IPS-20b (cell line): ENCODE data around the gene SLC6A3.
"Not testable (repeated sequence)": the region's sequence is repeated elsewhere in the genome, so short reads cannot be mapped to it uniquely, and the experiment has no call there.

Experiments used
- H3K27ac ChIP-seq: one replicate; pipeline ENCODE4 v1.5.1; 2013; ENCODE audit warnings: low read length
- H3K27me3 ChIP-seq: 2 replicates; pipeline ENCODE4 v1.6.1; 2013; ENCODE audit warnings: mild to moderate bottlenecking, low read length, inconsistent platforms; ENCODE audit not compliant: insufficient read depth
- H3K36me3 ChIP-seq: 2 replicates; pipeline ENCODE4 v1.6.1; 2013; ENCODE audit warnings: low read depth, mild to moderate bottlenecking, inconsistent platforms, low read length, moderate library complexity; ENCODE audit not compliant: insufficient read depth
- H3K4me1 ChIP-seq: 2 replicates; pipeline ENCODE4 v1.6.1; 2013; ENCODE audit warnings: mild to moderate bottlenecking, control low read depth, inconsistent platforms, low read length, moderate library complexity; ENCODE audit not compliant: insufficient read depth
- H3K4me3 ChIP-seq: 2 replicates; pipeline ENCODE4 v1.5.1; 2013; ENCODE audit warnings: mild to moderate bottlenecking, low read length, inconsistent platforms
- H3K9ac ChIP-seq: 2 replicates; pipeline ENCODE4 v1.6.1; 2013; ENCODE audit warnings: low read depth, mild to moderate bottlenecking, inconsistent platforms, low read length, moderate library complexity
- H3K9me3 ChIP-seq: 2 replicates; pipeline ENCODE4 v1.6.1; 2013; ENCODE audit warnings: mild to moderate bottlenecking, low read depth, low read length, inconsistent platforms; ENCODE audit not compliant: insufficient read depth

SLC6A3 gene

DNA sequence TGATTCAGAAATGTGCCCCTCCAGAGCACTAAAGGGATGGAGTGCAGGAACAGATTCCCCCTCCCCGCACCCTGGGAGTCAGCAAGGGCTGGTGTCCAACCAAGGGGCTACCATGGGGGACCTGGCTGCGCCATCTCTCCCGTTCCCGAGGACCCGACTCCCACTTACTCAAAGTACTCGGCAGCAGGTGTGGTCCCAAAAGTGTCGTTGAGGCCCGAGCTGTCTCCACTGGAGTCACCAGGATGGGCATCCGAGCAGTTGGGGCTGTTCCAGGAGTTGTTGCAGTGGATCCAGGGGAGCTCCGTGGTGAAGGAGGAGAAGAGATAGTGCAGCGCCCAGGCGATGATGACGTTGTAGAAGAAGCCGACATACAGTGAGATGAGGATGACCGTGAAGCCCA lies 12.9 kb downstream of the SLC6A3 start:
- Histone ChIP-seq H3K27me3 (no peaks in the 10 kb centered on the region), H3K4me1 (no peaks in the 10 kb centered on the region), H3K27ac (no peak overlapping the region), H3K36me3 (no peaks in the 10 kb centered on the region), H3K9me3 (peaks cover 38% of the 10 kb centered on the region), H3K4me3 (no peak overlapping the region), H3K9ac (no peak overlapping the region)

GRCh38 chr5:1431896-1432295 lies 13.3 kb downstream of the SLC6A3 start:
- Histone ChIP-seq H3K27me3 (no peaks in the 10 kb centered on the region), H3K27ac (no peak overlapping the region), H3K4me3 (no peak overlapping the region), H3K9ac (no peak overlapping the region), H3K36me3 (no peaks in the 10 kb centered on the region), H3K4me1 (no peaks in the 10 kb centered on the region), H3K9me3 (peaks cover 42% of the 10 kb centered on the region)

GRCh38 chr5:1431021-1431811 lies 14.0 kb downstream of the SLC6A3 start:
- Histone ChIP-seq H3K36me3 (no peaks in the 10 kb centered on the region), H3K4me3 (no peak overlapping the region), H3K9ac (no peak overlapping the region), H3K9me3 (peaks cover 47% of the 10 kb centered on the region), H3K27me3 (no peaks in the 10 kb centered on the region), H3K4me1 (no peaks in the 10 kb centered on the region), H3K27ac (no peak overlapping the region)

- H3K4me3 ChIP-seq: no peak overlapping the region
- H3K4me1 ChIP-seq: no peaks in the 10 kb centered on the region
- H3K9ac ChIP-seq: no peak overlapping the region
- peaks cover 54% of the 10 kb centered on the region for H3K9me3 ChIP-seq
- no peaks in the 10 kb centered on the region for H3K36me3 ChIP-seq
- no peaks in the 10 kb centered on the region for H3K27me3 ChIP-seq
- H3K27ac ChIP-seq: no peak overlapping the region
Measured at GRCh38 chr5:1430121-1430795, 15.0 kb downstream of the SLC6A3 start.

DNA sequence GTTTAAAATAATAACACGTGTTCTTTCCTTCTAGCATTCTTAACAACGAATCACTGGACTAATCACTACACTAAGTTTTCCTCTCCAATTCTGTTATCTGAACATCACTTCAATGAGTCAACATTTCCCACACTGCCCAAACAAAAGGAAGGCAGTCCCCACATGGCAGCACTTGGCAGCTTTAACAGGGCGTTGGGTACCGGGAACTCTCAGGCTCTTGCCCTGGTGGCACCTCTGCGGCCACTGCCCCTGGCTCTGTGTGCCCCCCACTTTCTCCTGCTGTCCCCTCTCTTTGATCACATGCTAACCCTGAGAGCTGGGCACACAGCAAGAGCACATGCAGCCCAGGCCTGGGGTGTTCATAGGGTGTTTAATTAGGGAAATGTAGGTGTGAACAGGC lies 15.7 kb downstream of the SLC6A3 start:
- no peak overlapping the region for H3K4me3 ChIP-seq
- peaks cover 54% of the 10 kb centered on the region for H3K9me3 ChIP-seq
- no peaks in the 10 kb centered on the region for H3K27me3 ChIP-seq
- no peak overlapping the region for H3K9ac ChIP-seq
- H3K36me3 ChIP-seq: no peaks in the 10 kb centered on the region
- no peak overlapping the region for H3K27ac ChIP-seq
- no peaks in the 10 kb centered on the region for H3K4me1 ChIP-seq

DNA sequence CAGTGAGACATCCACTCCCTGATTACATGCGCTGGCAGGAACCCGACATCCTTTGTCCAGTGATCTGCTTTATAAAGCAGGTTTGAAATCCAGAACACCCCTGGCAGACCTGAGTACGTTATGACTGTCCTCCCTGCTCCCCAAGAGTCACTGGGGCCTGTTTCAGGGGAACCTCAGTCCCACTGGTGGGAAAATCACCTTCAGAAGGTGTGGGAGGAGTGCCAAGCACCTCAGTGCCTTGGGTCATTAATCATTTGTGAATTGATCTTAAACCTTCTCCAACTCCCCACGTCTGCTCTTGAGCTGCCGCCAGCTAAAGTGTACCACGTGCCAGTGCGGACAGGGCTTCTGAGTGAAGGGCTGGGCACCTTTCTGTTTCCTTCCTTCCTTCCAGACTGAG lies 16.2 kb downstream of the SLC6A3 start:
- peaks cover 49% of the 10 kb centered on the region for H3K9me3 ChIP-seq
- no peaks in the 10 kb centered on the region for H3K4me1 ChIP-seq
- no peaks in the 10 kb centered on the region for H3K36me3 ChIP-seq
- H3K27ac ChIP-seq: no peak overlapping the region
- H3K27me3 ChIP-seq: no peaks in the 10 kb centered on the region
- no peak overlapping the region for H3K4me3 ChIP-seq
- no peak overlapping the region for H3K9ac ChIP-seq

GRCh38 chr5:1428107-1428506 lies 17.1 kb downstream of the SLC6A3 start:
- H3K9ac ChIP-seq: no peak overlapping the region
- H3K27ac ChIP-seq: no peak overlapping the region
- H3K4me3 ChIP-seq: no peak overlapping the region
- H3K9me3 ChIP-seq: peaks cover 42% of the 10 kb centered on the region
- H3K4me1 ChIP-seq: no peaks in the 10 kb centered on the region
- no peaks in the 10 kb centered on the region for H3K27me3 ChIP-seq
- H3K36me3 ChIP-seq: no peaks in the 10 kb centered on the region

DNA sequence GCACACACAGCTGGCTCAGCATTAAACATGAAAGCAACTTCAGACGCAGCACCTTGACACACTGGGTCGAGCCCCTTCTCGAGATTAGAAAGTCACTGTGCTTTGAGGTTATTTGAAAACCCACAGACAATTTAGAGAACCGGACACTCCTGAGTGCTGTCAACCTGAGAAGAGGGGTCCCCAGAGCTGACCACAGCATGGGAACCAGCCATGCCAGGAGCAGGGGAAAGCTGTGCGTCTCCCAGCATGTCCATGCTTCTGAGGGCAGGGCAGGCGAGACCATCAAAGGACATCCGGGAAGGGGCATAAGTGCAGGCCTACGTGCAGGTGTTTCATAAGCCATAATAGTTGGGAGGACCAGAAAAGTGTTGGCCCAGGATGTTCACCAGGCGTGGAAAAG lies 20.5 kb downstream of the SLC6A3 start:
- H3K4me3 ChIP-seq: no peak overlapping the region
- no peaks in the 10 kb centered on the region for H3K27me3 ChIP-seq
- H3K27ac ChIP-seq: no peak overlapping the region
- no peaks in the 10 kb centered on the region for H3K36me3 ChIP-seq
- H3K9ac ChIP-seq: no peak overlapping the region
- peaks cover 37% of the 10 kb centered on the region for H3K9me3 ChIP-seq
- H3K4me1 ChIP-seq: no peaks in the 10 kb centered on the region

DNA sequence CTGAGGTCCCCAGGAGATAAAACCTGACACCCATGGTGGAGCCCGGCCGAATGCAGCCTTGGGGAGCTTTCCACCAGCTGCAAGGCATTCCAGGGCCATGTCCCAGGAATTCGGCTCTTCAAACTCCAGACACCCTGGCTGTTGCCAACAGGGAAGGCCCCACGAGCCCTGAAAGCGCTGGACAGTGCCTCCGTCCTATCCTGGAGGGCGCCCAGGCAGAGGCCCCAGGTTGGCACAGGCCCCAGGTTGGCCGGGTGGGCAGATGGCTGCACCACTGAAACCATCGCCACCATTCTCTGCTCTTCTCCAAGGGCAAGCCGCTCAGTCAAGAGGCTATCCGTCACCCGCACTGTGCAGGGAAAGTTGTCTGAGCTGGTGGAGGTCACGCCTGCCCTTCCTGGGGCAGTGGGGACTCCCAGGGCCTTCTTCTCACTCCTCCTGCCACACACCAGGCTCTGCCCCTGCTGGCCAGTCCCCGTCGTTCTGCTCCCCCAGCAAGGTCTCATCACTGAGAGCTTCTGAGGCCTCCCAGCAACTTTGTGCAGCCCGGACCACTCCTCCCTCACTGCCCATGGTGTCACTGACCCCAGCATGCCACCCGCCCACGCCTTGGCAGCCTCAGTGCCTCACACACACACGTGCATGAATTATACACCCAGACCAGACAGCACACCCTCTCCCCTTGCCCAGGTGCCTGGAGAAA lies 21.2 kb downstream of the SLC6A3 start:
- Histone ChIP-seq H3K27me3 (no peaks in the 10 kb centered on the region), H3K9ac (no peak overlapping the region), H3K27ac (no peak overlapping the region), H3K36me3 (no peaks in the 10 kb centered on the region), H3K4me1 (no peaks in the 10 kb centered on the region), H3K4me3 (no peak overlapping the region), H3K9me3 (peaks cover 32% of the 10 kb centered on the region)

DNA sequence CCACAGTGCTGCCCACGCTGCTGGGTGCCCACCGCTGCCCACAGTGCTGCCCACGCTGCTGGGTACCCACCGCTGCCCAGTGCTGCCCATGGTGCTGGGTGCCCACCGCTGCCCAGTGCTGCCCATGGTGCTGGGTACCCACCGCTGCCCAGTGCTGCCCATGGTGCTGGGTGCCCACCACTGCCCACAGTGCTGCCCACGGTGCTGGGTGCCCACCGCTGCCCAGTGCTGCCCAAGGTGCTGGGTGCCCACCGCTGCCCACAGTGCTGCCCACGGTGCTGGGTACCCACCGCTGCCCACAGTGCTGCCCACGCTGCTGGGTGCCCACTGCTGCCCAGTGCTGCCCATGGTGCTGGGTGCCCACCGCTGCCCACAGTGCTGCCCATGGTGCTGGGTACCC lies 22.7 kb downstream of the SLC6A3 start:
- not testable (repeated sequence) for H3K4me3 ChIP-seq, H3K9ac ChIP-seq, H3K27me3 ChIP-seq, H3K4me1 ChIP-seq, H3K27ac ChIP-seq, H3K36me3 ChIP-seq
- H3K9me3 ChIP-seq: peaks cover 18% of the 10 kb centered on the region

DNA sequence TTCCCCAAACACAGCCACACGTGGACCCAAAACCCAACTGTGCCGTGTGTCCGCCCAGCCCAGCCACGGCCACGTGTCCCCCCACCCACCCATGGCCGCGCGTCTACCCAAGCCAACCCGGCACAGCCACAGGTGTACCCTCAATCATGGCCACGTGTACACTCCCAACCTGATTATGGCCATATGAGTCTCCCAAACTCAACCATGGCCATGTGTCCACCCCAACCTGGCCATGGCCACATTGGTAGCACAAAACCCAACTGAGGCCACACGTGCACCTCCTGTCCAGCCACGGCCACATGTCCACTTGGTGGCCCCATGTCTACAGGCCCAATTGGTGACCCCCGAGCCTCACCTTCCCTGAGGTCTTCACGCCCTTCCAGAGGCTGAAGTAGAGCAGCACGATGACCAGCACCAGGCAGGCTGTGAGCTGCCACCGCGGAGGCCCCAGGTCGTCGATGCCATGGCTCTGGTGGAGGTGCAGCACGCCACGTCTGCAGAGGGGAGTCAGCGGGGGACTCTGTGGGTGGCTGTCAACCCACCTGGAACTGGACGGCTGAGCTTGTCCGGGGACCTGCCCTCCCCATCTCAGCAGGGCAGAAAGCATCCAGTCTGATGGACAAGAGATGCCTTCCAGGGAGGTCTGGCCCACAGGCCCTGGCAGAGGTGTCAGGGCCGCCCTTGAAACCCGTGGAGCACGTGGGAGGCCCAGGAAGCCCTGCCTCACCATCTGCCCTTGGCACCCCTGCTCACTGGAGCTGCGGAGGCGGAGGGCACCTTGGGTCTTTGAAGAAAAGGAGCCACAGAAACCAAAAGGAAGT lies 23.5 kb downstream of the SLC6A3 start:
- Histone ChIP-seq H3K9me3 (peaks cover 10% of the 10 kb centered on the region), H3K27ac (no peak overlapping the region), H3K9ac (no peak overlapping the region), H3K4me1 (no peaks in the 10 kb centered on the region), H3K27me3 (no peaks in the 10 kb centered on the region), H3K4me3 (no peak overlapping the region), H3K36me3 (no peaks in the 10 kb centered on the region)
